Muscle of arm (tissue), 14 donors: ENCODE measurements around the gene MATN4. TPM values are rescaled to one million over a fixed set of nuclear protein-coding genes. Genes with fewer than 3 reads are reported as not detected.
"Not testable (repeated sequence)": the region's sequence is repeated elsewhere in the genome, so short reads cannot be mapped to it uniquely, and the experiment has no call there.

ENCODE experiments used
- DNase-seq: peaks from one replicate; pipeline ENCODE4 v3.0.0-alpha.2; 2013
- long read RNA-seq, 11 donors: transcript quantifications; one replicate each; lab custom pipeline, GENCODE V29; 2026
- polyA plus RNA-seq, 12 donors: library from polyadenylated mRNA; unstranded; fragments of 120-200 nt; gene quantifications; one replicate each; pipeline ENCODE4 v1.2.1, GENCODE V29; 2013; ENCODE audit not compliant: insufficient read length in 12 of 12

Gene MATN4, protein sequence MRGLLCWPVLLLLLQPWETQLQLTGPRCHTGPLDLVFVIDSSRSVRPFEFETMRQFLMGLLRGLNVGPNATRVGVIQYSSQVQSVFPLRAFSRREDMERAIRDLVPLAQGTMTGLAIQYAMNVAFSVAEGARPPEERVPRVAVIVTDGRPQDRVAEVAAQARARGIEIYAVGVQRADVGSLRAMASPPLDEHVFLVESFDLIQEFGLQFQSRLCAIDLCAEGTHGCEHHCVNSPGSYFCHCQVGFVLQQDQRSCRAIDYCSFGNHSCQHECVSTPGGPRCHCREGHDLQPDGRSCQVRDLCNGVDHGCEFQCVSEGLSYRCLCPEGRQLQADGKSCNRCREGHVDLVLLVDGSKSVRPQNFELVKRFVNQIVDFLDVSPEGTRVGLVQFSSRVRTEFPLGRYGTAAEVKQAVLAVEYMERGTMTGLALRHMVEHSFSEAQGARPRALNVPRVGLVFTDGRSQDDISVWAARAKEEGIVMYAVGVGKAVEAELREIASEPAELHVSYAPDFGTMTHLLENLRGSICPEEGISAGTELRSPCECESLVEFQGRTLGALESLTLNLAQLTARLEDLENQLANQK
- under 1 TPM in 10 of 12 donors, not detected in 2; 0.23 to 0.85 (median 0.43) TPM for polyA plus RNA-seq
- long read RNA-seq, donor 1 = 0 reads
- long read RNA-seq, donor 2 = 0 reads
- long read RNA-seq, donor 3, partial matches to known transcripts = 0 of 1 reads
- long read RNA-seq, donor 3, other reads (novel, unspliced or antisense) = 0 of 1 reads
- long read RNA-seq, donor 4 = 0 reads
- long read RNA-seq, donor 5 = 0 reads
- long read RNA-seq, donor 6 = 0 reads
- long read RNA-seq, donor 7 = 0 reads
- long read RNA-seq, donor 8 = 0 reads
- long read RNA-seq, donor 9 = 0 reads
- long read RNA-seq, donor 10 = 0 reads
- long read RNA-seq, donor 11 = 0 reads

- no peak for DNase-seq
These were observed at the start of gene MATN4 for GRCh38 chr20:45308117-45308778. Gene MATN4 (minus strand): TSS chr20:45308299. CDS start chr20:45305582, 2,717 bp downstream.

GRCh38 chr20:45355209-45356084, 47.3 kb upstream of the MATN4 start:
- DNase-seq = no peak

DNA sequence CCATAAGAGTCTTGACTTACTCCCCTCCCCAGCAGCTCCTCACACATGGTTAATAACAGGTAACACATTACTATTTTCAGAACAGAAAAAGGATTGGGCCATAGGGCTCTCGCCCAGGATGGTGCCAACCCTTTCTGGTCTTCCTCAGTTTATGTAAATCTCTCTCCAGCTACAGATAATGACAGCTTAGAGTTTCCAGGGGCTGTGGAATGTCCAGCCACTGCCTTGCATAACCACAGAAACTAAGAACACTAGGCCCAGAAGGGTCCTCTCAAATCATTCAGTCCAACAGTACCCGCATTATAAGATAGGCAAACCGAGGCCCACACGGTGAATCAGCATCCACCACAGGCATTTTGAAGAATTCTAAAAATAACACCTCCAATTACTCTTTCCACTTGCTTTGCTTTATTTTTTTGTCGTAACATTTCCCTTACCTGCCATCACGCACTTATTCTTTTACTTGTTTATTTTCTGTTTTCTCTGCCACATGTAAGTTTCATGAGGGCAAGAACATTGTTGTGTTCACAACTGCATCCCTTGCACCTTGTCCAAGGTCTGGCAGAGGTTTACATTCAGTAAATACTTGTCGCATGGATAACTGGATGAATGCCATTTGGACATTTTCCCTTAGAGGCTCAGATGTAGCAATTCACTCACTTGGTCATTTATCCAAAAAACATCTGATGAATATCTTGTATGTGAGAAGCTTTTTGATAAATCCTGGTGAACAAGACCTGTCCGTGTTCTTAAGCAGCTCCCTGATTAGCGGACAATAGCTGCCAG, 46.5 kb upstream of the MATN4 start:
- DNase-seq = no peak

DNA sequence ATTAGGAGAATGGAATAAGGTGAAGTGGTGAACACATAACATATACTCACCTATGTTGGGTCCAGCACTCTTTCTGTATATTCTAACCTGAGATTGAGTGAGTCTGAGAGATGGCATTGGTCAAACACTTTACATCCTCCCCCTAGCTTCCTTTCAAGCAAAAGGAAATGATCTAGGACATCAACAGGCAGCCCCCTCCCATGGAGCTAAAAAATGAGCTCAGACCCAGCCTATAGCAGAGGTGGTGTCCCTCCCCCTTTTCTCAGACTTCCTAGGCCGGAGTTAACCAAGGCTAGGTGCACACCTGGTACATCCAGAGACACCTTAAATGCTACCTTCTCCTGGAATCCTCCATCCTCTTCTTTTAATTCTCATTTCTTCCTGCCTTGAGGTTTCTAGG, 45.6 kb upstream of the MATN4 start:
- DNase-seq = no peak

GRCh38 chr20:45352729-45353128, 44.6 kb upstream of the MATN4 start:
- DNase-seq = no peak

- not testable (repeated sequence) for DNase-seq
These were observed 42.7 kb upstream of the MATN4 start for GRCh38 chr20:45350795-45351194.

DNA sequence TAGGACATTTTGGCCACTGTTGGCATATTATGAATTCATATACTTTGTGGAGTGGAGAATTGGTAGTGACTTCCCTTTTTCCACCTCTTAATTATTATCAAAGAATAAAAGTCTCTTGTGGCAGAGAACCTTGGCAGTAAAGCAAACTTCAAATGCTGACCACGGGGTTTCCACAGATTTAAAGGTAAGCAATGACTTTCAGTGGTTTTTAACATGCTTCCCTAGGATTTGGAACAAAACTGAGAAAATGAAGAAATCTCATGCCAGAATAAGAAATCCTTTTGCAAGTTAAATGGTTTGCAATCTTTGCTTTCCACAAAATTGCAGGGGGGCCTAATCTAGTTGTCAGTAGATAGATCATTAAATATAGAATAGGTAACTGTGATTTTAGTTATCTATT, 42.1 kb upstream of the MATN4 start:
- no peak for DNase-seq

DNA sequence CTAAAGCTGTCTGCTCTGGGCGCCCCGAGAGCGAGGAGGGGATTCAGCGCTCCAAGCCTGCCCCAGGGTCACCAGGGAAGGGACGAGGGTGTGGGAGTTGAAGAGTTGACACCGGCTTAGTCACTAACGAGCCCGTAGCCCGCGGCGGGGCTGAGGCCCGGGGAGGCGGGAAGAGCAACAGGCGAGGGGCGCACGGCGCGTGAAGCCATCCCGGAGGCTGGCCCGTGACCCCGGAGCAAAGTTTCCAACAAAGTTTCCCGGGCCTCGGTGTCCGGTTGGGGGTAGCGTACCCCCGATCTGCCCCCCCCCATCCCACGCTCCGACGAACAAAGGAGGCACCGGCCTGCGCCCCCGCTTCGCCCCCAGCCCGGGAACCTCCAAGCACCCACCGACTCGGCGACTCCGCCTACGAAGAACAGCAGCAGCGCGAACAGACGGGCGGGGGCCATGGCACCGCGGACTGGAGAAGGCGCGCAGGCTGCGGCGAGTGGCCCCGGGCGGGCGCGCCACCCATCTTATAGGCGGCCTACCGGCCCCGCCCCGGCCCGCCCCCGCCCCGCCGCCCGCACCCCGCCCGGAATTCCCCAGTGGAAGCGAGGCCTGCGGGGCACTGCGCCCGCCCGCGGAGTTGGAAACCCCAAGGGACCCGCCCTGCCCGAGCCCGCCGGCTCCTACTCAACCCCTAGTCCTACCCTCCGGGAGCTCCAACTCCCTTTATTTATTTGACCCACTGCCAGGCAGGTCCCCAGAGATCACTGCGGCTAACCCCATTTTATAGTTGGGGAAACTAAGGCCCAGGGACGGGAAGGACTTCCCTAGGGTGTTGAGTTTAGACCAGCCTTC, 40.1 kb upstream of the MATN4 start, which contains the start of gene SDC4:
Gene SDC4 (minus strand): TSS at position 489 of the 843 bp plus-strand sequence. CDS start 40 bp downstream, at position 449.
- no peak for DNase-seq

GRCh38 chr20:45347297-45347935, 39.3 kb upstream of the MATN4 start:
- no peak for DNase-seq

DNA sequence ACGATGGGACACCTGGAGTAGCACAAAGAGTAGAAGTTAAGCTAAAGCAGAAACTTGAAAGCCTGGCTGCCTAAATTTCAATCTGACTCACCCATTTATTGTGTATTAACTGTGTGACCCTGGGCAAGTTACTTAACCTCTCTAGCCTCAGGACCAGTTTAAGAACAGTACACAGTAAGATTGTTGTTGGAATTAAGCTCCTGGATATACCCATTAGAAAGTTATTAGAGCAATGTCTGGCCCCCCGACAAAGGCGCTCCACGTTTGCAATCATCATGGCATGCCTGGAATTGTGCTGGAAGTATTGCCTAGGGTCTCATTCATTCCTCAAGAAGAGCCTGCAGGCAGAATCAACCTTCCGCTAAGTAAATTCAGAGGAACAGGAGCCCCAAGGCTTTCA, 38.8 kb upstream of the MATN4 start:
- DNase-seq = no peak

DNA sequence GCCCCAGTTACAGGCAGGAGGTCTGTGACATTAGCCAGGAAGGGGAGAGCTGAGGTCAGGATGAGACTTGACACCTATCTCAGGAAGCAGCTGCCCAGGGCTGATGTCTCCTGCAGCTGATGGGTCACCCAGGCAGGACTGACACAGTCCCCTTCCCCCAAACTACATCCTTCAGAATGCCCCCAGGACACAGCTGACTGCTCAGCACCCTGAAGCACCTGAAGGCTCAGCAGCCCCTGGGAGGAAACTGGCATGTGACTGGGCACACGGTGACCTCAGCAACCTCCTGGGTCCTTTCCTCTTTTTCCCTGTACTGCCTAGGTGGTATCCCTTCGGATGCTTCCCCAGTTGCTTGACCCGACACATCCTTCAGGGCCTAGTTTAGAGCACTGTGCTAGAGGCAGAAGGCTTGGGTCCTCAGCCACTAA, 38.2 kb upstream of the MATN4 start:
- DNase-seq = no peak

GRCh38 chr20:45345104-45345936, 37.2 kb upstream of the MATN4 start:
- DNase-seq = no peak

DNA sequence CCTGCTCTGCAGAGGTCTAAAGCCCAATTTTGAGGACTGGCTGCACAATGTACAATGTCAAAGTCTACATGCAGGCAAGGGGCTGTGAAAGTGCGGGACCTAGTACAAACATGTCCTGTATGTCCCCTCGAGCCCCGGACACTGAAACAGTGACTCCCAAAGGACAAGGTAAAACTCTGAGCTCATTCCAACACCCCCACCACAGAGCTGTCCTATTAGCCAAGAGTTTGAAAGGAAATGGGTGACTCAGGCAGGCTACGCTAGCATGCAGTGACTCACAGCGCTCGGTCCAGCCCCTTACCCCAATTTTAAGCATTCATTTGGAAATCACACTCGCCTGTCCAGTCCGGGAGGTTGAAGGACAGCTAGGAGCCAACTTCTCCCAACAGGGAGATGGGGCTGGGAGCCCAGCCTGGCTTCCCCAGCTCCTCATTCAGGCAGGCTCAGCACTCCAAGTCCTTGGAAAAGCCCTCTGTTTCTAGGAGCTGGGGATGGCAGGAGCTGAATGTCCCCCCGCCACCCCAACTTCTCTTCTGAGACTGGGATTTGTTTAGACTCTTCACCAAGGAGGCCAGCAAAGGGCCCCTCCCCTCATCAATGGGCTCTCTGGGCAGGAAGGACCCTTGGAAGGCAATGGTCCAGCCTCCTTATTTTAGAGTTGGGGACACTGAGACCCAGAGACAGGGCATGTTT, 36.2 kb upstream of the MATN4 start:
- DNase-seq = no peak

DNA sequence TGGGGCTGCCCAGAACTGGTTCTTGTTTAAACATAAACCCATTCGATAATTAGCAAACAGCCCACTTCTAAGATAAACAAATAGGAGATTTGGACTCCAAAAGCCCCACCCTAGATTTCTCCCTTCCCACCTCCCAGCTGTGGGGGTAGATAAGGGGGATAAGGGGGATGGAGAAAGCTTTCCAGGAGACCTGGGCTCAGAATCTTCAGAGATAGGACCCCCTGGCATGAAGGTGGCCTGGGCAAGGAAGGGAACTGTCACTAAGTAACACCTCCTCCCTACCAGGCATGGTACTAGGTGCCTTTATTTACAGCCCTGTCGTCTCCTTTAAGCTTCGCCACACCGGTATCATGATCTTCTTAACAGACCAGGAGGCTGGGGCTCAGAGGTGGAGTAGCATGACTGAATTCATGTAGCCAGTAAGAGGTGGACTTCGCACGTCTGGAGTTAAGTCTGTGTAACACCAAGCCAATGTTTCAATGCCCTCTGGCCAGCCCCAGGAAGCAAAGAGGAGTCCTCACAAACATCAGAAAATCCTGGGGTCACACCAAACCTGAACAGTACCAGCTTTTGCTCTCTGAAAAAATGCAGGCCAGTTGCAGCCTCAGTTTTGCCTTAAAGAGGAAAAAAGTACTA, 35.6 kb upstream of the MATN4 start:
- DNase-seq = no peak

- DNase-seq = no peak
These were observed 34.9 kb upstream of the MATN4 start for GRCh38 chr20:45342855-45343531.
